Endometrium (tissue), 2 donors: ENCODE data around the gene NPDC1.

Experiments
- FAIRE-seq: peaks from 2 replicates; lab custom pipeline; 2012; peaks lifted over from hg19 to GRCh38; lab: Jason Lieb, UNC
- donor health status: control.
- donor health status: control.

NPDC1 gene

GRCh38 chr9:136991993-136992818 lies 53.8 kb downstream of the NPDC1 start, which contains the start of gene PAXX:
TSS of gene PAXX (plus strand) at chr9:136992422. CDS start at chr9:136992444, 22 bp downstream.
- no peak for FAIRE-seq

DNA sequence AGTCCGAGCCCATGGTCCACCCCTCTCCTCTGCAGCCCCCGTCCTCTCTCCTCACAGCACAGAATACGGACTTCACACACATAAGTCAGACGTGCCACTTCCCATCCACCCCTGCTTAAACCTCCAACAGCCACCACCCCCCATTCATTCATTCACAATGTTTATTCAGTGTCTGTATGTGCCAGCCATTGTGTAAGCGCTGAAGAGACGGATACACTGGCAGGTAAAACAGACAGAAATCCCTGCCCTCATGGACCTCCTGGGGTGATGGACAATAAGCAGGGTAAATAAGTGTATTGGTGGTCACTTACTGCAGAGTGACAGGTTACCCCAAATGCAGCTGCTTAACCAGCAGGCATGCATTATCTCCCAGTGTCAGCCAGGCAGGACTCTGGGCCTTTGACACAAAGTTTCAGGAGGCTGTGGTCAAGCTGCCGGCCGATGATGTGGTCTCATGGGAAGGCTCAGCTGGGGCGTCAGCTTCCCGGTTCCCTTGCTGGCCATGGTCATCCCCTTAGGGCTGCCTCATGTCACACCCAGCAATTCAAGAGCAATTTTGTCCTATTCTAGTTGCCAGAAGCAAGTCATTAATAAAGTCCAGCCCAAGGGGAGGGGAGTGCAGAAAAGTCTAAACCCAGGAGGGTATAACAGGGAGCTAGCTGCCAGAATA lies 55.6 kb downstream of the NPDC1 start:
- no peak for FAIRE-seq
